Psoas muscle (tissue), 8 donors: ENCODE data around the gene ZNF334. TPM values are rescaled to one million over a fixed set of nuclear protein-coding genes. Genes with fewer than 3 reads are reported as not detected.

Source experiments
- ATAC-seq, 4 donors: fragments of 200-7000 bp; cut with Tn5 transposase; one replicate each; pipeline ENCODE4 v1.9.1; 2020; ENCODE audit warnings: moderate library complexity in 3 of 4, mild to moderate bottlenecking in 2 of 4
- DNase-seq, 2 donors: peaks; one replicate each; pipeline ENCODE4 v3.0.0-alpha.2; 2020
- H3K27ac ChIP-seq: fragments of 200-600 bp; one replicate; pipeline ENCODE4 v1.8.0; 2022
- H3K27me3 ChIP-seq, 3 donors: fragments of 200-600 bp in 1 of 3; one replicate each; pipeline versions ENCODE4 v1.6.1 to v1.8.0; 2013 to 2022; ENCODE audit warnings: low read length in 2 of 3, mild to moderate bottlenecking in 2 of 3, moderate library complexity in 1 of 3; ENCODE audit not compliant: insufficient read depth in 3 of 3
- H3K36me3 ChIP-seq, 2 donors: fragments of 200-600 bp in 1 of 2; one replicate each; pipeline versions ENCODE4 v1.6.1 to v1.8.0; 2013 to 2022; ENCODE audit warnings: low read depth in 1 of 2, mild to moderate bottlenecking in 1 of 2, moderate library complexity in 1 of 2; ENCODE audit not compliant: insufficient read depth in 1 of 2
- H3K4me1 ChIP-seq: fragments of 200-600 bp; one replicate; pipeline ENCODE4 v1.8.0; 2022
- H3K4me3 ChIP-seq: fragments of 200-600 bp; one replicate; pipeline ENCODE4 v1.8.0; 2022; ENCODE audit warnings: mild to moderate bottlenecking
- H3K9me3 ChIP-seq: fragments of 200-600 bp; one replicate; pipeline ENCODE4 v1.8.0; 2022
- WGBS, 3 donors: extraction: QIAGEN DNeasy Blood & Tissue Kit; methylation state at CpG; one replicate each; pipeline versions ENCODE4 v1.1.6 to v1.1.7; 2013; 5-methylcytosine and 5-hydroxymethylcytosine counted together
- intact Hi-C, 2 donors: fragments of 100-400 bp; cut with DNase I; formaldehyde crosslinking; loops; one replicate each; pipeline versions ENCODE4 v1.11.0 to v1.14.2; 2022
- polyA plus RNA-seq, 3 donors: library from polyadenylated mRNA; stranded (reverse); fragments of 200-250 nt; gene quantifications; one replicate each; pipeline ENCODE4 v1.2.3, GENCODE V29; 2013
- total RNA-seq, 4 donors: library from RNA; stranded (reverse); fragmentation: NEBNext Ultra II Directional in 2 of 4; extraction: Animal tissue kit (Norgen Biotek cat#: 25700) in 2 of 4; gene quantifications; one replicate each; pipeline versions ENCODE4 v1.2.1 to v1.2.4, GENCODE V29; 2021 to 2023
- TF ChIP-seq, protein P1 (sequence below): fragments of 200-600 bp; IDR thresholded peaks from one replicate; pipeline ENCODE4 v1.8.0; 2022; ENCODE audit warnings: antibody characterized with exemption
- donor health status: healthy with polysubstance abuse.
- donor health status: DM: no; HTN: no; CAD: no; lungs with moderate emphysema.
- donor health status: Bipolar disorder and iron deficiency.
- donor health status: healthy.
- donor health status: DM: yes; HTN: yes; CAD: no.
- donor health status: DM: no; HTN: no; CAD: no.
- donor health status: DM: no; HTN: no; CAD: no.
- donor health status: DM: yes; HTN: yes; CAD: no.

ZNF334 gene
- total and polyA plus RNA-seq, 7 donors, result 0.10 to 1.0 (median 0.27) TPM

DNA sequence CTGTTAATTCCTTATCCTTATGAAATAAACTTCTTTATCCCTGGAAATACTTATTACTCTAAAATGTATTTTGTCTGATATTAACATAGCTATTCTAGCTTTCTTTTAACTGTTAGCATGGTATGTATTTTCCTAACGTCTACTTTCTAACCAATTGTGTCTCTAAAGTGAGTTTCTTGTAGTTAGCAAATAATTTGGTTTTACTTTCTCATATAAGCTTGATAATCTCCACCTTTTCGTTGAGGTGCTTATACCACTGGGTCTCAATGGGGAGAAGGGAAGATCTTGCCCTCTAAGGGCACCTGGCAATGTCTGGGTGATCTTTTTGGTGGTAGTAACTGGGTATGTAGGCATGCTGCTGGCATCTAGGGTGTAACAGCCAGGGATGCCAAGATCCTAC is 25.7 kb downstream of the ZNF334 start:
- no peak overlapping the region for H3K4me3 ChIP-seq
- DNase-seq (no peak), ATAC-seq (no peak)
- no peaks in the 10 kb centered on the region for H3K4me1 ChIP-seq
- WGBS, 3 donors, result 69 to 85% (median 77%) methylated on average over 2 of the region's 2 CpGs
- H3K36me3 ChIP-seq, result no peaks in the 10 kb centered on the region
- no peak overlapping the region for H3K27ac ChIP-seq
- TF ChIP-seq, protein P1, sequence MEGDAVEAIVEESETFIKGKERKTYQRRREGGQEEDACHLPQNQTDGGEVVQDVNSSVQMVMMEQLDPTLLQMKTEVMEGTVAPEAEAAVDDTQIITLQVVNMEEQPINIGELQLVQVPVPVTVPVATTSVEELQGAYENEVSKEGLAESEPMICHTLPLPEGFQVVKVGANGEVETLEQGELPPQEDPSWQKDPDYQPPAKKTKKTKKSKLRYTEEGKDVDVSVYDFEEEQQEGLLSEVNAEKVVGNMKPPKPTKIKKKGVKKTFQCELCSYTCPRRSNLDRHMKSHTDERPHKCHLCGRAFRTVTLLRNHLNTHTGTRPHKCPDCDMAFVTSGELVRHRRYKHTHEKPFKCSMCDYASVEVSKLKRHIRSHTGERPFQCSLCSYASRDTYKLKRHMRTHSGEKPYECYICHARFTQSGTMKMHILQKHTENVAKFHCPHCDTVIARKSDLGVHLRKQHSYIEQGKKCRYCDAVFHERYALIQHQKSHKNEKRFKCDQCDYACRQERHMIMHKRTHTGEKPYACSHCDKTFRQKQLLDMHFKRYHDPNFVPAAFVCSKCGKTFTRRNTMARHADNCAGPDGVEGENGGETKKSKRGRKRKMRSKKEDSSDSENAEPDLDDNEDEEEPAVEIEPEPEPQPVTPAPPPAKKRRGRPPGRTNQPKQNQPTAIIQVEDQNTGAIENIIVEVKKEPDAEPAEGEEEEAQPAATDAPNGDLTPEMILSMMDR, result no peak
- H3K27me3 ChIP-seq, result peaks cover 0 to 13% (median 0%) of the 10 kb centered on the region in 3 donors
- intact Hi-C loops, result no loop called here
- no peaks in the 10 kb centered on the region for H3K9me3 ChIP-seq

- intact Hi-C loops, result no loop called here
- Histone ChIP-seq H3K27ac (no peak overlapping the region), H3K27me3 (peaks cover 0 to 13% (median 0%) of the 10 kb centered on the region in 3 donors), H3K9me3 (no peaks in the 10 kb centered on the region), H3K36me3 (no peaks in the 10 kb centered on the region), H3K4me1 (no peaks in the 10 kb centered on the region), H3K4me3 (no peak overlapping the region)
- WGBS, 3 donors, result 23 to 31% (median 23%) methylated on average over 4 of the region's 4 CpGs
- DNase-seq, result no peak
- TF ChIP-seq, protein P1, result no peak
- no peak for ATAC-seq
Measured at GRCh38 chr20:46485431-46485830, 27.9 kb downstream of the ZNF334 start.

DNA sequence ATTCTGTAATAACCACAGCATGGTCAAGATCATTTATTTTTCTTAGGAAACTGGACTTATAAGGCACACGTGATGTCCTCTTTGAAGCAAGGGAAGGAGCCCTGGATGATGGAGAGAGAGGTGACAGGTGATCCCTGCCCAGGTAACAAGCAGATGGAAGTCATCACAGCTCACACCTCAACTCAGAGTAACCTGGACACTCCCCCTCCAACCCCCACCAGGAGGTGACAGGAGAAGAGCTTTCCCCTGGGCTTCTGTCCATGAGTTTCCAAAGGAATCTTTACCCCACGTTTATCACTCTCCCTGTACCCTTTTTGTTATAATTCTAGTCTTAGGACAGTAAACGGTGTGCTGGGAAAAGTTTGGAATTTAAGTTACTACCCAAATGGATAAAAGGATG is 28.4 kb downstream of the ZNF334 start:
- Histone ChIP-seq H3K36me3 (no peaks in the 10 kb centered on the region), H3K27ac (no peak overlapping the region), H3K4me1 (no peaks in the 10 kb centered on the region), H3K27me3 (peaks cover 0 to 13% (median 1%) of the 10 kb centered on the region in 3 donors), H3K4me3 (no peak overlapping the region), H3K9me3 (no peaks in the 10 kb centered on the region)
- WGBS, 3 donors, result 52 to 58% (median 56%) methylated on average over 3 of the region's 3 CpGs
- DNase-seq, result no peak
- TF ChIP-seq, protein P1, result no peak
- no peak for ATAC-seq
- intact Hi-C loops, result no loop called here

DNA sequence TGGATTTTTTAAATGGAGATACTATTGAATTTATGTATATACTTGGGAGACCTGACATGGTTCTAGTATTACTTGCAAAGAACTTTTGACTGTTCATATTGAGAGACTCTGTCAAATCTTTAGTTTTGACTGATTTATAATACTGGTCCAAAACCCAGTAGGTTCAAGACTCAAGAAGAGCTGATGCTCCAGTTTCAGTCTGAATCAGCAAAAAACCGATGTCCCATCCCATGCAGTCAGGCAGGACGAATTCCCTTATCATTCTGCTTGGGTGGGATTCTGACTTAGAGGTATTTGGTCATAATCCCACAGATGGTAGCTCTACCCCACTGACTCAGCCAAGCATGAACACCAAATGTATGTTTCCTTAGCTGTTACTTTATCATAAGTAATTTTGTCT is 29.5 kb downstream of the ZNF334 start:
- TF ChIP-seq, protein P1, result no peak
- Histone ChIP-seq H3K9me3 (no peaks in the 10 kb centered on the region), H3K36me3 (no peaks in the 10 kb centered on the region), H3K27ac (no peak overlapping the region), H3K27me3 (peaks cover 0 to 9% (median 1%) of the 10 kb centered on the region in 3 donors), H3K4me1 (no peaks in the 10 kb centered on the region), H3K4me3 (no peak overlapping the region)
- ATAC-seq, result no peak
- WGBS, 3 donors, result 88 to 92% (median 91%) methylated on average over 2 of the region's 2 CpGs
- no peak for DNase-seq
- intact Hi-C loops, result no loop called here

DNA sequence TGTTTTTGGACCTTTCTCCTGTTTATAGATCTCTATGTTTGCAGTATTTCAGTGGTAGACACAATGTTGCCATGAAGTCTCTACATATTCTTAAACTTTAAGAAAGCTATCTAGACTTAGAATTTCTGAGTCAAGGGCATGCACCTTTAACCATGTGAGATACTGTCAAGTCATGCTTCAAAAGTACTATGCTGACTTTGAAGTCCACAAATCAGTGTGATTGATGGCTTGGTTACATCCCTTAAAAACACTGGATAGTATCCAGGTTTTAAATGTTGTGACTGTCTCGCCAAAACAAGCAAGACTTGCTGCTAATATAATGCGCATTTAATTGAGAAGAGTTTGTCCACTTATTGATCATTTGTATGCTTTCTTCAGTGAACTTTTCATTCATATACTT is 30.5 kb downstream of the ZNF334 start:
- 88 to 91% (median 90%) methylated on average over 2 of the region's 2 CpGs for WGBS, 3 donors
- TF ChIP-seq, protein P1, result no peak
- DNase-seq, result no peak
- Histone ChIP-seq H3K36me3 (no peaks in the 10 kb centered on the region), H3K27me3 (peaks cover 0 to 11% (median 1%) of the 10 kb centered on the region in 3 donors), H3K4me3 (no peak overlapping the region), H3K27ac (no peak overlapping the region), H3K9me3 (no peaks in the 10 kb centered on the region), H3K4me1 (no peaks in the 10 kb centered on the region)
- no peak for ATAC-seq
- intact Hi-C loops, result no loop called here
